HCT116 (cell line): ENCODE measurements around the gene COA8. TPM values are rescaled to one million over a fixed set of nuclear protein-coding genes. Genes with fewer than 3 reads are reported as not detected.

Source experiments
- ATAC-seq: fragments of 200-7000 bp; cut with Tn5 transposase; 2 replicates; pipeline ENCODE4 v1.9.1; 2020; ENCODE audit warnings: mild to moderate bottlenecking, moderate library complexity
- BruUV-seq: library from RNA; stranded (reverse); fragments of 400-500 nt; replicated peaks from 2 replicates; lab custom pipeline; 2021; lab: Mats Ljungman, UMichigan
- CTCF ChIA-PET: fragments of 300-600 bp; sonication (Branson Sonifier 250); formaldehyde crosslinking; loops from one replicate; lab custom pipeline; 2021; ENCODE audit warnings: antibody characterized with exemption; lab: Charles Lee
- POLR2A ChIA-PET: fragments of 300-600, 350-600 bp; sonication (Branson Sonifier 250); formaldehyde crosslinking; loops from one replicate; lab custom pipeline; 2021; ENCODE audit warnings: antibody characterized with exemption; lab: Charles Lee
- RAD21 ChIA-PET, 2 experiments: fragments of 300-600 bp; sonication (Branson Sonifier 250); formaldehyde crosslinking; loops; one replicate each; lab custom pipeline; 2023; ENCODE audit warnings: low total read pairs in 2 of 2; ENCODE audit not compliant: uncharacterized antibody in 2 of 2, unreplicated experiment in 2 of 2, low non-redundant PET in 1 of 2; lab: Charles Lee
- DNase-seq: peaks from one replicate; pipeline ENCODE4 v3.0.0-alpha.2; 2010; ENCODE audit warnings: low read depth, low spot score
- H2AFZ ChIP-seq: fragments of 200-600 bp; shearing (Covaris generic), sonication (generic); 2 replicates; pipeline ENCODE4 v1.6.1; 2017; ENCODE audit warnings: low read depth, mixed run types, mixed read lengths, antibody characterized with exemption, low read length; ENCODE audit not compliant: poor library complexity, severe bottlenecking
- H3K27ac ChIP-seq: 2 replicates; pipeline ENCODE4 v1.5.1; 2012; ENCODE audit warnings: low read depth, low read length
- H3K27me3 ChIP-seq: fragments of 200-600 bp; sonication (generic); 2 replicates; pipeline ENCODE4 v1.6.1; 2016; ENCODE audit warnings: mixed run types, low read length, mixed read lengths; ENCODE audit not compliant: insufficient read depth
- H3K36me3 ChIP-seq, 2 experiments: fragments of 200-500 bp in 1 of 2; fragments of 200-600 bp in 1 of 2; sonication (Bioruptor generic) in 1 of 2; sonication (generic) in 1 of 2; 2 replicates each; pipeline versions ENCODE4 v1.5.1 to v1.6.1; 2014 to 2016; ENCODE audit warnings: low read length in 2 of 2, inconsistent platforms in 1 of 2, mixed read lengths in 1 of 2, mixed run types in 1 of 2; ENCODE audit not compliant: insufficient read depth in 2 of 2, control insufficient read depth in 1 of 2
- H3K4me1 ChIP-seq, 2 experiments: fragments of 200-600 bp in 1 of 2; sonication (generic) in 1 of 2; 2 replicates each; pipeline versions ENCODE4 v1.5.1 to v1.6.1; 2012 to 2017; ENCODE audit warnings: low read length in 2 of 2, inconsistent platforms in 1 of 2, mild to moderate bottlenecking in 1 of 2, mixed read lengths in 1 of 2, mixed run types in 1 of 2, moderate library complexity in 1 of 2; ENCODE audit not compliant: insufficient read depth in 2 of 2, control insufficient read depth in 1 of 2
- H3K4me2 ChIP-seq: fragments of 200-600 bp; sonication (generic); 2 replicates; pipeline ENCODE4 v1.6.1; 2017; ENCODE audit warnings: mixed run types, low read length, mixed read lengths
- H3K4me3 ChIP-seq, 2 experiments: fragments of 200-600 bp in 1 of 2; sonication (generic) in 1 of 2; replicated peaks in 1 of 2; 2 replicates each; pipeline ENCODE4 v1.5.1; 2011 to 2016; ENCODE audit warnings: low read length in 2 of 2, control low read depth in 1 of 2, low read depth in 1 of 2, mild to moderate bottlenecking in 1 of 2, mixed read lengths in 1 of 2, mixed run types in 1 of 2
- H3K79me2 ChIP-seq: fragments of 200-600 bp; sonication (generic); 2 replicates; pipeline ENCODE4 v1.6.1; 2017; ENCODE audit warnings: mild to moderate bottlenecking, mixed run types, low read length, moderate library complexity, mixed read lengths; ENCODE audit not compliant: insufficient read depth
- H3K9ac ChIP-seq: fragments of 200-600 bp; sonication (generic); 2 replicates; pipeline ENCODE4 v1.6.1; 2016; ENCODE audit warnings: low read length, mixed read lengths
- H3K9me2 ChIP-seq: fragments of 200-600 bp; sonication (generic), shearing (Covaris generic); 2 replicates; pipeline ENCODE4 v1.6.1; 2017; ENCODE audit warnings: mixed run types, mild to moderate bottlenecking, moderate library complexity; ENCODE audit not compliant: insufficient read depth
- H3K9me3 ChIP-seq, 2 experiments: fragments of 200-500 bp in 1 of 2; fragments of 200-600 bp in 1 of 2; sonication (Bioruptor generic) in 1 of 2; sonication (generic) in 1 of 2; 2 replicates each; pipeline ENCODE4 v1.6.1; 2014 to 2017; ENCODE audit warnings: low read length in 2 of 2, mixed read lengths in 2 of 2, inconsistent platforms in 1 of 2, low read depth in 1 of 2, mild to moderate bottlenecking in 1 of 2, mixed run types in 1 of 2, moderate library complexity in 1 of 2; ENCODE audit not compliant: control insufficient read depth in 1 of 2, insufficient read depth in 1 of 2
- H4K20me1 ChIP-seq: fragments of 200-600 bp; sonication (generic), shearing (Covaris generic); 2 replicates; pipeline ENCODE4 v1.6.1; 2017; ENCODE audit warnings: mixed run types, mild to moderate bottlenecking, moderate library complexity; ENCODE audit not compliant: insufficient read depth
- CBX3 ChIP-seq: IDR thresholded peaks from 2 replicates; pipeline ENCODE4 v1.6.1; 2012; ENCODE audit warnings: low read depth
- CTCF ChIP-seq, 3 experiments: fragments of 200-600 bp in 1 of 3; sonication (generic) in 1 of 3; IDR thresholded peaks in 2 of 3; conservative IDR thresholded peaks in 1 of 3; 2 replicates each; pipeline ENCODE4 v1.5.1; 2012 to 2017; ENCODE audit warnings: low read depth in 2 of 3, low read length in 2 of 3, antibody characterized with exemption in 1 of 3, borderline replicate concordance in 1 of 3, control low read depth in 1 of 3, mild to moderate bottlenecking in 1 of 3, mixed read lengths in 1 of 3, mixed run types in 1 of 3, moderate library complexity in 1 of 3; ENCODE audit not compliant: insufficient read depth in 1 of 3
- ELF1 ChIP-seq: IDR thresholded peaks from 2 replicates; pipeline ENCODE4 v1.6.1; 2012; ENCODE audit warnings: low read depth, borderline replicate concordance
- EZH2phosphoT487 ChIP-seq: fragments of 200-600 bp; IDR thresholded peaks from 2 replicates; pipeline ENCODE4 v1.6.1; 2018; ENCODE audit warnings: antibody characterized with exemption, borderline replicate concordance
- MAX ChIP-seq: IDR thresholded peaks from 2 replicates; pipeline ENCODE4 v1.6.1; 2012
- POLR2AphosphoS5 ChIP-seq: IDR thresholded peaks from 2 replicates; pipeline ENCODE4 v1.6.1; 2011; ENCODE audit warnings: mild to moderate bottlenecking, low read depth, low read length, moderate library complexity
- RAD21 ChIP-seq: IDR thresholded peaks from 2 replicates; pipeline ENCODE4 v1.6.1; 2012; ENCODE audit warnings: low read depth, mild to moderate bottlenecking
- SIN3A ChIP-seq: IDR thresholded peaks from 2 replicates; pipeline ENCODE4 v1.6.1; 2012; ENCODE audit warnings: low read depth
- TCF7L2 ChIP-seq: IDR thresholded peaks from 2 replicates; pipeline ENCODE4 v1.7.0; 2011; ENCODE audit warnings: borderline replicate concordance, inconsistent platforms; ENCODE audit not compliant: insufficient read depth, insufficient read length; ENCODE audit errors: extremely low read depth
- YY1 ChIP-seq: IDR thresholded peaks from 2 replicates; pipeline ENCODE4 v1.6.1; 2011; ENCODE audit warnings: low read length, low read depth, moderate library complexity, mild to moderate bottlenecking; ENCODE audit not compliant: insufficient replicate concordance; ENCODE audit errors: extremely low read depth
- ZNF274 ChIP-seq: fragments of 200-500 bp; sonication (Bioruptor generic); IDR thresholded peaks from 2 replicates; pipeline ENCODE4 v1.6.1; 2014; ENCODE audit warnings: mild to moderate bottlenecking, low read depth, low read length, inconsistent platforms
- intact Hi-C: fragments of 100-400 bp; cut with micrococcal nuclease; formaldehyde crosslinking; loops from 2 replicates; pipeline ENCODE4 v1.10.0; 2022
- total RNA-seq: library from RNA; stranded (reverse); gene quantifications from one replicate; pipeline ENCODE4 v1.2.1, GENCODE V29; 2021; ENCODE audit not compliant: unreplicated experiment
- TF ChIP-seq, protein P1 (sequence below): IDR thresholded peaks from 2 replicates; pipeline ENCODE4 v1.6.1; 2012; ENCODE audit warnings: low read depth

The COA8 gene
- total RNA-seq, 1 experiment from 2014 or later: 29.4 TPM

GRCh38 chr14:103552846-103553210 is 9.9 kb upstream of the COA8 start:
- TF ChIP-seq ELF1: no peak
- TF ChIP-seq MAX: no peak
- no peak for TF ChIP-seq SIN3A
- TF ChIP-seq EZH2phosphoT487: no peak
- TF ChIP-seq CTCF (IDR thresholded peaks at IDR 0.05 in 2 of 3, conservative IDR thresholded peaks at IDR 0.05 in 1 of 3; ENCODE audit: borderline replicate concordance in 1 of 3, insufficient read depth in 1 of 3, low read depth in 2 of 3, low read length in 2 of 3): no peak
- TF ChIP-seq RAD21: no peak
- TF ChIP-seq, protein P1, sequence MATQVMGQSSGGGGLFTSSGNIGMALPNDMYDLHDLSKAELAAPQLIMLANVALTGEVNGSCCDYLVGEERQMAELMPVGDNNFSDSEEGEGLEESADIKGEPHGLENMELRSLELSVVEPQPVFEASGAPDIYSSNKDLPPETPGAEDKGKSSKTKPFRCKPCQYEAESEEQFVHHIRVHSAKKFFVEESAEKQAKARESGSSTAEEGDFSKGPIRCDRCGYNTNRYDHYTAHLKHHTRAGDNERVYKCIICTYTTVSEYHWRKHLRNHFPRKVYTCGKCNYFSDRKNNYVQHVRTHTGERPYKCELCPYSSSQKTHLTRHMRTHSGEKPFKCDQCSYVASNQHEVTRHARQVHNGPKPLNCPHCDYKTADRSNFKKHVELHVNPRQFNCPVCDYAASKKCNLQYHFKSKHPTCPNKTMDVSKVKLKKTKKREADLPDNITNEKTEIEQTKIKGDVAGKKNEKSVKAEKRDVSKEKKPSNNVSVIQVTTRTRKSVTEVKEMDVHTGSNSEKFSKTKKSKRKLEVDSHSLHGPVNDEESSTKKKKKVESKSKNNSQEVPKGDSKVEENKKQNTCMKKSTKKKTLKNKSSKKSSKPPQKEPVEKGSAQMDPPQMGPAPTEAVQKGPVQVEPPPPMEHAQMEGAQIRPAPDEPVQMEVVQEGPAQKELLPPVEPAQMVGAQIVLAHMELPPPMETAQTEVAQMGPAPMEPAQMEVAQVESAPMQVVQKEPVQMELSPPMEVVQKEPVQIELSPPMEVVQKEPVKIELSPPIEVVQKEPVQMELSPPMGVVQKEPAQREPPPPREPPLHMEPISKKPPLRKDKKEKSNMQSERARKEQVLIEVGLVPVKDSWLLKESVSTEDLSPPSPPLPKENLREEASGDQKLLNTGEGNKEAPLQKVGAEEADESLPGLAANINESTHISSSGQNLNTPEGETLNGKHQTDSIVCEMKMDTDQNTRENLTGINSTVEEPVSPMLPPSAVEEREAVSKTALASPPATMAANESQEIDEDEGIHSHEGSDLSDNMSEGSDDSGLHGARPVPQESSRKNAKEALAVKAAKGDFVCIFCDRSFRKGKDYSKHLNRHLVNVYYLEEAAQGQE: no peak
- TF ChIP-seq CBX3: no peak
- no peak for TF ChIP-seq YY1
- TF ChIP-seq TCF7L2: no peak
- TF ChIP-seq ZNF274: no peak
- no peak for TF ChIP-seq POLR2AphosphoS5
- Histone ChIP-seq H3K9me3 (no peaks in the 10 kb centered on the region), H3K27me3 (no peaks in the 10 kb centered on the region), H3K9ac (no peak overlapping the region; the same call in 1 of the 2 replicates), H3K4me1 (peaks cover 16 to 26% of the 10 kb centered on the region in 2 experiments), H3K79me2 (peaks cover 15% of the 10 kb centered on the region), H3K9me2 (no peaks in the 10 kb centered on the region), H3K4me3 (no peak overlapping the region), H3K4me2 (peak overlapping the region; percentile 48), H3K27ac (peak overlapping the region; percentile 10; the same call in 1 of the 2 replicates), H3K36me3 (peaks cover 0 to 1% of the 10 kb centered on the region in 2 experiments; a peak in 1 of 4 replicates), H4K20me1 (no peaks in the 10 kb centered on the region; the same call in 1 of the 2 replicates), H2AFZ (no peak overlapping the region)
- intact Hi-C loops: no loop called here
- ATAC-seq (no peak), DNase-seq (no peak)
- ChIA-PET CTCF (interaction anchor here (1.0 to 2.3 kb wide), 3 partner anchors 13 to 34 kb away, joined by 3 to 7 read pairs (median 4); no protein-coding TSS in a partner anchor), POLR2A (interaction anchor here (1.0 to 1.2 kb wide), 3 partner anchors 13 to 34 kb away, joined by 4 to 5 read pairs (median 5); partner anchors contain the start of gene TRMT61A), RAD21 (interaction anchor here in 1 of 2 experiments (0.6 kb wide), 1 partner anchor 20 kb away, joined by 3 read pairs; no protein-coding TSS in a partner anchor)
- no TSS peak for BruUV-seq
